Heart left ventricle (tissue), 16 donors: ENCODE data around the gene AREL1. TPM values are rescaled to one million over a fixed set of nuclear protein-coding genes. Genes with fewer than 3 reads are reported as not detected.

Source experiments
- ATAC-seq, 4 donors: fragments of 200-7000 bp; cut with Tn5 transposase; one replicate each; pipeline ENCODE4 v1.9.1; 2020 to 2022; ENCODE audit warnings: moderate library complexity in 4 of 4, mild to moderate bottlenecking in 3 of 4, moderate number of reproducible peaks in 1 of 4
- DNase-seq, 5 donors: peaks; one replicate each; pipeline ENCODE4 v3.0.0-alpha.2; 2020
- H3K27ac ChIP-seq, 12 donors: fragments of 200-600 bp; sonication (generic) in 4 of 12; one replicate each; pipeline versions ENCODE4 v1.5.0 to v1.8.0; 2016 to 2022; ENCODE audit warnings: mild to moderate bottlenecking in 2 of 12
- H3K27me3 ChIP-seq, 9 donors: fragments of 200-600 bp; sonication (generic) in 2 of 9; one replicate each; pipeline versions ENCODE4 v1.5.1 to v1.8.0; 2016 to 2022; ENCODE audit warnings: mild to moderate bottlenecking in 3 of 9
- H3K36me3 ChIP-seq, 9 donors: fragments of 200-600 bp; sonication (generic) in 2 of 9; one replicate each; pipeline versions ENCODE4 v1.5.0 to v1.8.0; 2018 to 2022; ENCODE audit warnings: mild to moderate bottlenecking in 2 of 9
- H3K4me1 ChIP-seq, 12 donors: fragments of 200-600 bp; sonication (generic) in 4 of 12; one replicate each; pipeline versions ENCODE4 v1.5.0 to v1.8.0; 2016 to 2022; ENCODE audit warnings: mild to moderate bottlenecking in 3 of 12
- H3K4me3 ChIP-seq, 12 donors: fragments of 200-600 bp; sonication (generic) in 4 of 12; one replicate each; pipeline versions ENCODE4 v1.5.0 to v1.8.0; 2017 to 2022; ENCODE audit warnings: mild to moderate bottlenecking in 9 of 12, moderate library complexity in 4 of 12
- H3K9me3 ChIP-seq, 12 donors: fragments of 200-600 bp; sonication (generic) in 4 of 12; one replicate each; pipeline versions ENCODE4 v1.5.0 to v1.8.0; 2016 to 2022; ENCODE audit warnings: mild to moderate bottlenecking in 1 of 12
- CTCF ChIP-seq, 12 donors: fragments of 200-600 bp; sonication (generic) in 4 of 12; IDR thresholded peaks; one replicate each; pipeline versions ENCODE4 v1.5.0 to v1.8.0; 2018 to 2022; ENCODE audit warnings: antibody characterized with exemption in 12 of 12, mild to moderate bottlenecking in 5 of 12
- POLR2A ChIP-seq, 2 donors: fragments of 450-650 bp; IDR thresholded peaks; one replicate each; pipeline ENCODE4 v1.6.1; 2017; ENCODE audit warnings: antibody characterized with exemption in 2 of 2, mild to moderate bottlenecking in 2 of 2, moderate library complexity in 2 of 2
- WGBS, 4 donors: extraction: QIAGEN DNeasy Blood & Tissue Kit in 2 of 4; methylation state at CpG; one replicate each; pipeline versions ENCODE4 v1.1.5 to v1.1.7; 2013 to 2018; 5-methylcytosine and 5-hydroxymethylcytosine counted together
- intact Hi-C, 10 donors: fragments of 100-400 bp; cut with DNase I; formaldehyde crosslinking; loops; one replicate each; pipeline versions ENCODE4 v1.11.1 to v1.14.2; 2022
- polyA plus RNA-seq, 2 donors: library from polyadenylated mRNA; stranded (reverse); fragments of 200-250 nt; gene quantifications; one replicate each; pipeline ENCODE4 v1.2.3, GENCODE V29; 2013
- total RNA-seq, 9 donors: library from RNA; depleted of rRNA in 2 of 9; stranded (reverse); fragments of >200 nt in 2 of 9; fragmentation: NEBNext Ultra II Directional in 3 of 9; extraction: Animal tissue kit (Norgen Biotek cat#: 25700) in 3 of 9; gene quantifications; one replicate each; pipeline versions ENCODE4 v1.1.0 to v1.2.4, GENCODE V29; 2016 to 2023
- donor health status: ischemic (EF 13 %, LVEDD 7.1; RV severe dilation, severe dysfunction).
- donor health status: healthy with polysubstance abuse.
- donor health status: DM: no; HTN: yes; CAD: no.
- donor health status: DM: no; HTN: no; CAD: no.
- donor health status: ischemic (EF 25% LVEDD 6.9; RV normal size, moderate dysfunction).
- donor health status: ischemic (EF 25% LVEDD 5.7; RV mildly dilated, moderate dysfunction).
- donor health status: healthy.
- donor health status: DM: yes; HTN: yes; CAD: no.
- donor health status: ischemic (EF 35%, LVEDD 5.7; RV mildly dilated, moderate dysfunction).
- donor health status: nonischemic (EF 11% LVEDD 7.7; RV severe dilation, severe dysfunction).
- donor health status: DM: yes; HTN: yes; CAD: no.
- donor health status: PGD.
- donor health status: ischemic (EF 29% LVEDD 5.4; RV normal size, mild dysfunction).
- donor health status: nonischemic (EF 23%, LVEDD 6.1; RV moderate dilation, normal function).

The AREL1 gene
- total and polyA plus RNA-seq, 11 donors = 7.8 to 30.9 (median 22.2) TPM

GRCh38 chr14:74638066-74638465, 74.8 kb downstream of the AREL1 start:
- Histone ChIP-seq H3K27me3 (no peaks in the 10 kb centered on the region), H3K9me3 (no peaks in the 10 kb centered on the region), H3K27ac (peak overlapping the region in 9 of 12 donors; percentile 0 to 58 (median 34)), H3K36me3 (no peaks in the 10 kb centered on the region), H3K4me3 (no peak overlapping the region), H3K4me1 (peaks cover 0 to 21% (median 0%) of the 10 kb centered on the region in 12 donors)
- no peak for TF ChIP-seq CTCF (IDR thresholded peaks at IDR 0.05)
- no peak for TF ChIP-seq POLR2A (IDR thresholded peaks at IDR 0.05)
- intact Hi-C loops = no loop called here
- 42 to 57% (median 50%) methylated on average over 7 of the region's 7 CpGs for WGBS, 4 donors
- ATAC-seq (no peak), DNase-seq (no peak)

GRCh38 chr14:74637178-74637550, 75.7 kb downstream of the AREL1 start:
- intact Hi-C loops = no loop called here
- peak overlapping the region in 1 of 12 donors; percentile 24 for H3K27ac ChIP-seq

GRCh38 chr14:74636424-74637177, 76.3 kb downstream of the AREL1 start:
- Histone ChIP-seq H3K27ac (peak overlapping the region in 1 of 12 donors; percentile 46), H3K9me3 (no peaks in the 10 kb centered on the region), H3K4me3 (no peak overlapping the region), H3K4me1 (peaks cover 0 to 19% (median 0%) of the 10 kb centered on the region in 12 donors), H3K27me3 (no peaks in the 10 kb centered on the region), H3K36me3 (no peaks in the 10 kb centered on the region)
- DNase-seq (no peak), ATAC-seq (no peak)
- 80 to 85% (median 82%) methylated on average over 10 of the region's 10 CpGs for WGBS, 4 donors
- TF ChIP-seq POLR2A (IDR thresholded peaks at IDR 0.05) (no peak), CTCF (IDR thresholded peaks at IDR 0.05) (no peak)
- intact Hi-C loops = no loop called here

More at GRCh38 chr14:74637178-74637550, 75.7 kb downstream of the AREL1 start:
- H3K36me3 ChIP-seq = no peaks in the 10 kb centered on the region
- H3K27me3 ChIP-seq = no peaks in the 10 kb centered on the region
- no peaks in the 10 kb centered on the region for H3K9me3 ChIP-seq
- no peak overlapping the region for H3K4me3 ChIP-seq
- 52 to 81% (median 74%) methylated on average over 3 of the region's 3 CpGs for WGBS, 4 donors
- H3K4me1 ChIP-seq = peaks cover 0 to 19% (median 0%) of the 10 kb centered on the region in 12 donors
- DNase-seq (no peak), ATAC-seq (no peak)
- TF ChIP-seq POLR2A (IDR thresholded peaks at IDR 0.05) = no peak

- 83 to 92% (median 90%) methylated on average over 3 of the region's 3 CpGs for WGBS, 4 donors
- ATAC-seq = no peak
- no peaks in the 10 kb centered on the region for H3K9me3 ChIP-seq
- H3K27ac ChIP-seq = peak overlapping the region in 1 of 12 donors; percentile 46
- TF ChIP-seq POLR2A (IDR thresholded peaks at IDR 0.05) (no peak), CTCF (IDR thresholded peaks at IDR 0.05) (no peak)
- H3K27me3 ChIP-seq = no peaks in the 10 kb centered on the region
- intact Hi-C loops = no loop called here
- peaks cover 0 to 18% (median 0%) of the 10 kb centered on the region in 12 donors for H3K4me1 ChIP-seq
- H3K4me3 ChIP-seq = no peak overlapping the region
- no peaks in the 10 kb centered on the region for H3K36me3 ChIP-seq
- no peak for DNase-seq
Measured at GRCh38 chr14:74635847-74636246, 77.0 kb downstream of the AREL1 start.
